ENCODE results near the gene OTULINL. TPM values are rescaled to one million over a fixed set of nuclear protein-coding genes. Genes with fewer than 3 reads are reported as not detected.
A peak's percentile ranks its signal among the peaks of the same experiment; 100 is the strongest.

OTULINL gene
- polyA plus RNA-seq, 1 of the 3 experiments (the other 2 are of a cell fraction), result 0.26 TPM

GRCh38 chr5:14599476-14600127, 18.0 kb downstream of the OTULINL start:
- no peaks in the 10 kb centered on the region for H3F3A ChIP-seq (replicated peaks; ENCODE audit: insufficient read depth)
- no peaks in the 10 kb centered on the region for H3K9me3 ChIP-seq
- H3K9me2 ChIP-seq, result no peaks in the 10 kb centered on the region
- no peaks in the 10 kb centered on the region for H4K20me1 ChIP-seq (ENCODE audit: insufficient read depth)
- 11% methylated on average over 1 of the region's 1 CpG for WGBS (ENCODE audit: low lambda C conversion rate)
- H2AFZ ChIP-seq (ENCODE audit: low read depth), result no peak overlapping the region
- no peaks in the 10 kb centered on the region for H3K36me3 ChIP-seq (replicated peaks in 1 of 2; ENCODE audit: control insufficient read depth in 1 of 2, insufficient read depth in 2 of 2, low read length in 1 of 2)
- POLR2A ChIA-PET, result no interaction called here
- H3K4me1 ChIP-seq (ENCODE audit: control insufficient read depth in 1 of 2, insufficient read depth in 2 of 2, low read depth in 1 of 2, low read length in 1 of 2), result peaks cover 0 to 24% of the 10 kb centered on the region in 2 experiments; a peak in 1 of 4 replicates
- H3K79me2 ChIP-seq (ENCODE audit: insufficient read depth), result no peaks in the 10 kb centered on the region
- CTCF ChIA-PET, result interaction anchor here (1.0 to 1.3 kb wide), 2 partner anchors 17 to 49 kb away, joined by 4 read pairs; no protein-coding TSS in a partner anchor
- no peak overlapping the region for H3K9ac ChIP-seq
- DNase-seq, result peak; percentile 49
- no peak overlapping the region for H3K4me2 ChIP-seq
- no peaks in the 10 kb centered on the region; the same call in 1 of the 2 replicates for H3K27me3 ChIP-seq (ENCODE audit: insufficient read depth)
- no peak overlapping the region for H3K4me3 ChIP-seq (ENCODE audit: low read depth in 2 of 2, low read length in 1 of 2)
- peak overlapping the region in 1 of 2 experiments; percentile 48; a peak in 2 of 4 replicates for H3K27ac ChIP-seq (ENCODE audit: low read depth in 2 of 2, low read length in 1 of 2)
- TF ChIP-seq YY1 (IDR thresholded peaks at IDR 0.05; ENCODE audit: low read depth) (no peak), NFIC (IDR thresholded peaks at IDR 0.05; ENCODE audit: borderline replicate concordance) (no peak), FOSL2 (IDR thresholded peaks at IDR 0.05; ENCODE audit: borderline replicate concordance, low read depth) (no peak), EZH2phosphoT487 (IDR thresholded peaks at IDR 0.05; ENCODE audit: borderline replicate concordance, low read depth) (no peak), MXI1 (IDR thresholded peaks at IDR 0.05; ENCODE audit: low read depth, low read length) (no peak), TAF1 (IDR thresholded peaks at IDR 0.05; ENCODE audit: borderline replicate concordance, low read depth, low read length) (no peak), RFX5 (IDR thresholded peaks at IDR 0.05; ENCODE audit: low read length) (no peak), FOXJ3 (CRISPR knock-in tag; IDR thresholded peaks at IDR 0.05) (no peak), USF1 (IDR thresholded peaks at IDR 0.05; ENCODE audit: borderline replicate concordance, low read depth) (no peak), POLR2AphosphoS5 (IDR thresholded peaks at IDR 0.05; ENCODE audit: low read depth, low read length) (no peak), USF2 (IDR thresholded peaks at IDR 0.05; ENCODE audit: borderline replicate concordance, low read depth, low read length) (no peak), EP300 (IDR thresholded peaks at IDR 0.05; ENCODE audit: borderline replicate concordance in 1 of 2, low read depth in 1 of 2, low read length in 1 of 2) (peak in 1 of 2 experiments; percentile 77; a peak in 1 of 4 replicates), RAD21 (IDR thresholded peaks at IDR 0.05; ENCODE audit: low read length) (no peak), FOXM1 (IDR thresholded peaks at IDR 0.05; ENCODE audit: low read depth) (no peak), SMC3 (IDR thresholded peaks at IDR 0.05; ENCODE audit: low read depth, low read length) (no peak), ELF1 (IDR thresholded peaks at IDR 0.05) (no peak), GABPA (IDR thresholded peaks at IDR 0.05; ENCODE audit: low read depth) (no peak), CTCF (IDR thresholded peaks at IDR 0.05) (no peak), TCF12 (IDR thresholded peaks at IDR 0.05) (0 out of 2 replicates have a peak, but pooled peaks have one; percentile 17), TEAD4 (IDR thresholded peaks at IDR 0.05; ENCODE audit: borderline replicate concordance, insufficient read depth) (no peak), GATA2 (CRISPR knock-in tag; IDR thresholded peaks at IDR 0.05) (peak; percentile 69), PBX3 (IDR thresholded peaks at IDR 0.05) (no peak), MAX (IDR thresholded peaks at IDR 0.05; ENCODE audit: low read depth) (no peak), SIN3A (IDR thresholded peaks at IDR 0.05; ENCODE audit: borderline replicate concordance, low read depth, low read length) (no peak)
- TF ChIP-seq, protein P1, sequence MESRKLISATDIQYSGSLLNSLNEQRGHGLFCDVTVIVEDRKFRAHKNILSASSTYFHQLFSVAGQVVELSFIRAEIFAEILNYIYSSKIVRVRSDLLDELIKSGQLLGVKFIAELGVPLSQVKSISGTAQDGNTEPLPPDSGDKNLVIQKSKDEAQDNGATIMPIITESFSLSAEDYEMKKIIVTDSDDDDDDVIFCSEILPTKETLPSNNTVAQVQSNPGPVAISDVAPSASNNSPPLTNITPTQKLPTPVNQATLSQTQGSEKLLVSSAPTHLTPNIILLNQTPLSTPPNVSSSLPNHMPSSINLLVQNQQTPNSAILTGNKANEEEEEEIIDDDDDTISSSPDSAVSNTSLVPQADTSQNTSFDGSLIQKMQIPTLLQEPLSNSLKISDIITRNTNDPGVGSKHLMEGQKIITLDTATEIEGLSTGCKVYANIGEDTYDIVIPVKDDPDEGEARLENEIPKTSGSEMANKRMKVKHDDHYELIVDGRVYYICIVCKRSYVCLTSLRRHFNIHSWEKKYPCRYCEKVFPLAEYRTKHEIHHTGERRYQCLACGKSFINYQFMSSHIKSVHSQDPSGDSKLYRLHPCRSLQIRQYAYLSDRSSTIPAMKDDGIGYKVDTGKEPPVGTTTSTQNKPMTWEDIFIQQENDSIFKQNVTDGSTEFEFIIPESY (IDR thresholded peaks at IDR 0.05; ENCODE audit: borderline replicate concordance, low read depth), result no peak
- TF ChIP-seq, protein P2, sequence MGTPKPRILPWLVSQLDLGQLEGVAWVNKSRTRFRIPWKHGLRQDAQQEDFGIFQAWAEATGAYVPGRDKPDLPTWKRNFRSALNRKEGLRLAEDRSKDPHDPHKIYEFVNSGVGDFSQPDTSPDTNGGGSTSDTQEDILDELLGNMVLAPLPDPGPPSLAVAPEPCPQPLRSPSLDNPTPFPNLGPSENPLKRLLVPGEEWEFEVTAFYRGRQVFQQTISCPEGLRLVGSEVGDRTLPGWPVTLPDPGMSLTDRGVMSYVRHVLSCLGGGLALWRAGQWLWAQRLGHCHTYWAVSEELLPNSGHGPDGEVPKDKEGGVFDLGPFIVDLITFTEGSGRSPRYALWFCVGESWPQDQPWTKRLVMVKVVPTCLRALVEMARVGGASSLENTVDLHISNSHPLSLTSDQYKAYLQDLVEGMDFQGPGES (IDR thresholded peaks at IDR 0.05; ENCODE audit: low read depth, low read length), result no peak
